Activated naive CD4-positive, alpha-beta T cell treated with Interleukin-2 at 50 U/mL for 16 hours (primary cell): ENCODE data around the gene GRID1.
"Not testable (repeated sequence)": the region's sequence is repeated elsewhere in the genome, so short reads cannot be mapped to it uniquely, and the experiment has no call there.

Experiments used
- DNase-seq: peaks from one replicate; pipeline ENCODE4 v3.0.0-alpha.2; 2020

The GRID1 gene

DNA sequence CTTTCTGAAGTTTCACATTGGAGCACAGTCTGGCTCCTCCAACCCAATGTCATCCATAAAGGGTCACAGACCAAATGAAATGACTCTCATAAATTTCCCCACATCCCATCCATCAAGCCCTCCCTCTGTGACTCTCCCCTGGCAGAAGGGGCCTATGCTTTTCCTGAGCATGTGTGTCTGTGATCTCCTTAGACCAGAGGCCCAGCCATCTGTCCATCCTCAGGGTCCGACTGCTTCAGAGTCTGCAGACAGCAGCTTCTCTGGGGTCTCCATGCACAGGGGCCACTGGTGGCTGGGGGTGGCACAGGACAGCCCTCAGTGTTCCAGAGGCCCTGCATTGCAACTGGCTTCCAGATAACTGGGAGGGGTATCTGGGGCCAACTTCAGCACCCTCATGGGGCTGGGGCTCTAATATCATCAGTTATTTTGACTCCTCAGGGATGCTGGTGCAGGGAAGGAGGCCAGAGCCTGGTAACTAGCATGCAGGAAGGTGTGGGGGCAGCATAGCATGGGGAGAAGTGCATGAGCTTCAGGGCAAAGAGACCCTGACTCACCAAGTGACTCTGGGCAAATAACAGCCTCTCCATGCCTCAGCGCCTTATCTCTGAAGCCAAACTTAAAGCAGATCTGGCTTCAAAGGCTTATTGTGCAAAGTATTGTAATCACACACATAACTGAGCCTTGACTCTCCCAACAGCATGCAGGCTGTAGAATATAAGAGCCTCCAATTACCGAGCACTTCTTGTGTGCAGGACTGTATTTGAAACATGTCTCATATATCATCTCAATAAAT is 266.9 kb downstream of the GRID1 start:
- DNase-seq = no peak

GRCh38 chr10:86098187-86098881 is 268.3 kb downstream of the GRID1 start:
- no peak for DNase-seq

DNA sequence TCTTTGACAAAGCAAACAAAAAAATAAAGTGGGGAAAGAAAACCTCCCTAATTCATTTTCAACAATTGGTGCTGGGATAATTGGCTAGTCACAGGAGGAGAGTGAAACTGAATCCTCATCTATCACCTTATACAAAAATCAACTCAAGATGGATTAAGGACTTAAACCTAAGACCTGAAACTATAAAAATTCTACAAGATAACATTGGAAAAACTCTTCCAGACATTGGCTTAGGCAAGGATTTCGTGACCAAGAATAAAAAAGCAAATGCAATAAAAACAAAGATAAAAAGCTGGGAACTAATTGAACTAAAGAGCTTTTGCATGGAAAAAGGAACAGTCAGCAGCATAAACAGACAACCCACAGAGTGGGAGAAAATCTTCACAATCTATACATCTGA is 271.5 kb downstream of the GRID1 start:
- not testable (repeated sequence) for DNase-seq

- not testable (repeated sequence) for DNase-seq
These were observed 274.3 kb downstream of the GRID1 start for GRCh38 chr10:86092311-86092710.

DNA sequence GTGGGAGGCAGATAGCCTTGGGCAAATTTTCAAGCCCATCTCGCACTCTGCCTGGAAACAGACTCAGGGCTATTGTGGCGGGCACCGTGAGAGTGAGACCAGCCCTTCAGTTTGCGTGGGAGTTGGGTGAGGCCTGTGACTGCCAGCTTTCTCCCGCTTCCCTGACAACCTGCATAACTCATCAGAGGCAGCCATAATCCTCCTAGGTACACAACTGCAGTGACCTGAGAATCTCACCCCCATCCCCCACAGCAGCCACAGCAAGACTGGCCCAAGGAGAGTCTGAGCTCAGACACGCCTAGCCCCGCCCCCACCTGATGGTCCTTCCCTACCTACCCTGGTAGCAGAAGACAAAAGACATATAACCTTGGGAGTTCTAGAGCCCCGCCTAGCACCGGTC is 275.4 kb downstream of the GRID1 start:
- DNase-seq = no peak

- no peak for DNase-seq
These were observed 275.8 kb downstream of the GRID1 start for GRCh38 chr10:86090807-86091206.

DNA sequence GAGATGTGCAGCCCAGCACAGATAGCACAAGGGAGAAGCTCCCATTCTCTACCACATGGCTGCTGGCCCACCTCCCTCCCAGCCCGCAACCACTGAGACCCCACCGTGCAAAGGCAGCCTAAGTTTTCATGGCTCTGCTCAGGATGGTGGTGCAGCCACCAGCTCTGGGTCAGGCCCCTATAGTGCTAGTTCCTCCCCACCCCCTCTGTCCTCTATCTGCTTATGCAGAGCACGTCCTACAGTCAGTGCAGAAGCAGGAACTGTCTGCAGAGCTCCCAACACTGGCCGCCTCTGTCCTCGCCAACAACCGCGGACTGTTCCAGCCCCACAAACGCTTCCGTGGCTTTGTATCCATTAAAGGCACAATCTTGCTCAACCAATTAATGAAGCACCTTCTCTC is 278.9 kb downstream of the GRID1 start:
- DNase-seq = no peak

DNA sequence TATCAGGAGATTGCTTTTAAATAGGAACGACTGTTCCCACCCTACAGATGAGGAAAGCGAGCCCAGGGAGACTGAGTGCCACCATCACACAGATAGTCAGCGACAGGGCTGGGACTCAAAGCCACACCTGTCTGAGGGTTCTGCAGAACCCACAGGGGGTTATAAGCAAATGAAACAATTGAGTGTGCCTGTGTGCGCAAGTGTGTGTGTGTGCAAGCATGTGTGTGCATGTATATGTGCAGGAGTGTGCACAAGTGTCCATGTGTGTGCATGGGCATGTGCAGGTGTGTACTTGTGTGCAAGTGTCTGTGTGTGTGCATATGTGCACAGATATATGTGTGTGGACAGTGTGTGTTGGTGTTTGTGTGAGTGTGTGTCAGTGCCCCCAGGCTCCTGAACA is 280.2 kb downstream of the GRID1 start:
- DNase-seq = no peak

- no peak for DNase-seq
These were observed 280.9 kb downstream of the GRID1 start for GRCh38 chr10:86085686-86086085.

- no peak for DNase-seq
These were observed 281.5 kb downstream of the GRID1 start for GRCh38 chr10:86085136-86085535.

DNA sequence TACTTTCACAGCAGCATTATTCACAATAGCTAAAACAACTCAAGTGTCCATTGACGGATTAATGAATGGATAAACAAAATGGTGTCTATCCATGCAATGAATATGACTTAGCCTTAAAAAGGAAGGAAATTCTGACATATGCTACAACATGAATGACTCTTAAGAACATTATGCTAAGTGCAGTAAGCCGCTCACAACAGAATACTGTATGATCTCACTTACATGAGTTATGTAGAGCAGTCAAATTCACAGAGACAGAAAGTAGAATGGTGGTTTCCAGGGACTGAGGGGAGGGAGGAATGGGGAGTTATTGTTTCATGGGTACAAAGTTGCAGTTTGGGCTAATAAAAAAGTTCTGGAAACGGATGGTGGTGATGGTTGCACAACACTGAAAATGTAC is 282.0 kb downstream of the GRID1 start:
- DNase-seq = no peak

- DNase-seq = no peak
These were observed 282.9 kb downstream of the GRID1 start for GRCh38 chr10:86083664-86084175.

DNA sequence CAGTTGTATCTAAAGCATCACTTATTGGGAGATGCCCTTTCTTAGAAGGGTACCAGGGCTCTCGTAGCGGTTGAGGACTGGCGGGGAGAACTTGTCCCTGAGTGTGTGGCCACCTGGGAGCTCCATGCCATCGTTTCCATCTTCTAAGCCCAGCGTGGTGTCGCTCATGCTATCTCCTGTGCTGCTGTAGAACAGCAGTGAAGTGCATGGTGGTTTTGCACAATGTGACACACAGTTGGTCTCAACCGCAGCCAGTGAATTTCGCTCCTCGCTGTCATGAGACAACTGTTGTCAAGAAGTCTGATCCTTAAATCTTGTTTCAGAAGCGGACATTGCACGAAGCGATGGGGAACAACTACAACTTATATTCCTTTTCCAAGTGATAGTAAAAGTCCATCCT is 283.4 kb downstream of the GRID1 start:
- no peak for DNase-seq

GRCh38 chr10:86082556-86082955 is 284.0 kb downstream of the GRID1 start:
- DNase-seq = no peak

- DNase-seq = no peak
These were observed 287.5 kb downstream of the GRID1 start for GRCh38 chr10:86079088-86079487.

- no peak for DNase-seq
These were observed 288.0 kb downstream of the GRID1 start for GRCh38 chr10:86078639-86079035.

- no peak for DNase-seq
These were observed 288.5 kb downstream of the GRID1 start for GRCh38 chr10:86077871-86078638.

DNA sequence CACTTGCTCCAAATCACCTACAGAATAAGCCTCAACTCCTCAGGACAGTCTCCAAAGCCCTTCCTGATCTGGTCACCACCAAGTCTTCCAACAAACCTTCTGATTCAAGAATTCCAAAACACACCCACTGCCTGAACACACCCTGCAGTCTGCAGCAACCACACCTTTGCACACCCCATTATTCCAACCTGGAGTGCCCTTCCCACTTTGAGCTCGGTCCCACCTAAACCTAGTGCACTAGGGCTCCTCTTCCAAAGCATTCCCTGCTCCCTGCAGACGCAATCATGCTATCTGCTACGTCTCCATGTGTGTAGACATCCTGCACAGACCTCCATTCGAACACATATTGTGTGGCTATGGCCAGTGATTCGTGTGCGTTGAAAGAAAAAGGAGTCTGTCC is 289.3 kb downstream of the GRID1 start:
- no peak for DNase-seq

- DNase-seq = not testable (repeated sequence)
These were observed 290.1 kb downstream of the GRID1 start for GRCh38 chr10:86076497-86076896.

GRCh38 chr10:86075512-86075911 is 291.1 kb downstream of the GRID1 start:
- DNase-seq = no peak

DNA sequence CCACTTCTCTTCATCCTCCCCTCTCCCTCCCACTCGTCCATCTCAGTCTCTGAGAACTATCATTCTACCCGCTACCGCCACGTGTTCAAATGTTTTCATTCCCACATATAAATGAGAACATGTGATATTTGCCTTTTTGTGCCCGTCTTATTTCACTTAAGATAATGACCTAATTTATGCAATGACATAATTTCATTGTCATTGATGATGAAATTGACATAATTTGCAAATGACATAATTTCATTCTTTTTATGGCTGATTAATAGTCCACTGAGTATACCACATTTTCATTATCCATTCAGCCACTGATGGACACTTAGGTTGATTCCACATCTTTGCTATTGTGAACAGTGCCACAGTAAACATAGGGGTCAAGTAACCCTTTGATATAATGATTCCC is 292.3 kb downstream of the GRID1 start:
- DNase-seq = no peak

GRCh38 chr10:86073199-86073977 is 293.2 kb downstream of the GRID1 start:
- no peak for DNase-seq

DNA sequence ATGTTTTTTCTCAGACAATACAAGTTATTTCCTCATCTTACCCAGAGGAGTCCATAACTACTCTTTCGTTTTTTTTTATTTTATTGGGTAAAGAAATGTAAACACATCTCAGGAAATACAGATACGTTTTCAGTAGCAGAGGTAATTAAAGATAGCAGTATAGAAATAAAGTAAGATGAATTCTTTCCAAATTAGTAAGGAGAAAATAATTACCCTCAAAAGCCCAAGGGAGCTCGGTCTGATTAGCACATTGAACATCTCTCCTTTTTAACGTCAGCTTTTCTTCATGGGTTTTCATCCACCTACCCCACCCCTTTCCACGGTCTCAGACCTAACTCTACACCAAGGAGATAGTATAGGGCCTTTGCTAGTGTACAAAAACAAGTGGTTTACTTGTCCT is 294.2 kb downstream of the GRID1 start:
- no peak for DNase-seq
